Measurements from ENCODE around the gene FA2H.
"Not testable (repeated sequence)": the region's sequence is repeated elsewhere in the genome, so short reads cannot be mapped to it uniquely, and the experiment has no call there.

The FA2H gene

DNA sequence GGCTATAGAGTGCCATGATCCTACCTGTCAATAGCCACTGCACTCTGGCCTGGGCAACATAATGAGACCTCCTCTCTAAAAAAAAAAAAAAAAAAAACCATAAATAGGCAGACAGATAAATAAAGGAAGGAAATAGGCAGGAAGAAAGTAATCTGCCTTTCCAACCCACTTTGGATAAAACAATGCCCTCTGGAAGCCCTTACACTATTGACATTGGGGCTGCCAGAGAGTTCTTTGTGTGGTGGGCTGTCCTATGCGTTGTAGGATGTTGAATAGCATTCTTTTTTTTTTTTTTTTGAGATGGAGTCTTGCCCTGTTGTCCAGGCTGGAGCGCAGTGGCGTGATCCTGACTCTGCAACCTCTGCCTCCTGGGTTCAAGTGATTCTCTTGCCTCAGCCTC, 100.7 kb downstream of the FA2H start:
- TF ChIP-seq, protein P1, sequence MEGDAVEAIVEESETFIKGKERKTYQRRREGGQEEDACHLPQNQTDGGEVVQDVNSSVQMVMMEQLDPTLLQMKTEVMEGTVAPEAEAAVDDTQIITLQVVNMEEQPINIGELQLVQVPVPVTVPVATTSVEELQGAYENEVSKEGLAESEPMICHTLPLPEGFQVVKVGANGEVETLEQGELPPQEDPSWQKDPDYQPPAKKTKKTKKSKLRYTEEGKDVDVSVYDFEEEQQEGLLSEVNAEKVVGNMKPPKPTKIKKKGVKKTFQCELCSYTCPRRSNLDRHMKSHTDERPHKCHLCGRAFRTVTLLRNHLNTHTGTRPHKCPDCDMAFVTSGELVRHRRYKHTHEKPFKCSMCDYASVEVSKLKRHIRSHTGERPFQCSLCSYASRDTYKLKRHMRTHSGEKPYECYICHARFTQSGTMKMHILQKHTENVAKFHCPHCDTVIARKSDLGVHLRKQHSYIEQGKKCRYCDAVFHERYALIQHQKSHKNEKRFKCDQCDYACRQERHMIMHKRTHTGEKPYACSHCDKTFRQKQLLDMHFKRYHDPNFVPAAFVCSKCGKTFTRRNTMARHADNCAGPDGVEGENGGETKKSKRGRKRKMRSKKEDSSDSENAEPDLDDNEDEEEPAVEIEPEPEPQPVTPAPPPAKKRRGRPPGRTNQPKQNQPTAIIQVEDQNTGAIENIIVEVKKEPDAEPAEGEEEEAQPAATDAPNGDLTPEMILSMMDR (IDR thresholded peaks at IDR 0.05; ENCODE audit: extremely low read depth, missing control alignments): no peak

DNA sequence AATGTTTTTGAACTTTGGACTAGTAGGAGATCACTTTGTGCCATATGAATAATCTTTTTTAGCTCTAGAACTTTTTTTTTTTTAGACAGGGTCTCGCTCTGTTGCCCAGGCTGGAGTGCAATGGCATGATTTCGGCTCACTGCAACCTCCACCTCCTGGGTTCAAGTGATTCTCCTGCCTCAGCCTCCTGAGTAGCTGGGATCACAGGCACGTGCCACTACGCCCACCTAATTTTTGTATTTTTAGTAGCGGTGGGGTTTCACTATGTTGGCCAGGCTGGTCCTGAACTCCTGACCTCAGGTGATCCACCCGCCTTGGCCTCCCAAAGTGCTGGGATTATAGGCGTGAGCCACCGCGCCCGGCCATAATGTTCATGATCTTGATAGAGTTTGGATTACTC, 105.7 kb downstream of the FA2H start:
- DNase-seq (ENCODE audit: low spot score): not testable (repeated sequence)

More for the DNA sequence above, 100.7 kb downstream of the FA2H start:
- no peak for DNase-seq (ENCODE audit: low spot score)

DNA sequence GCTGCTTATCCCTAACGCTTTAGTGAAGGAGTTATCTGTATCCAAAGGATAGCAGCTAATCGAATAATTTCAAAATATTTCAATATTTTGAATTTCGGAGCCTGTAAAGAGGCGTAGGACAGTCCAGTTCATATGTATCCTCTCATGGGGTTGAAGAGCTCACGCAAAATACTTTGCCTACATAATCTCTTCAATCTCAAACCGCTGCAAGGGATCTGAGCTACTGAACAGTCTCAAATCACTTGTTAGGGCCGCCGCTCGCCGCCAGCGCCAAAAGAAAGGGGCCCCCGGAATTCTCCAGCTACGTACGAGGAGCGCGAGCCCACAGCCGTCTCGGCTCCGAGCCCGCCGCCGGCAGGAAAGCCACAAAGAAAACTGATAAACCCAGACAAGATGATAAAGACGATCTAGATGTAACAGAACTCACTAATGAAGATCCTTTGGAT, 107.3 kb downstream of the FA2H start:
- TF ChIP-seq, protein P1 (IDR thresholded peaks at IDR 0.05; ENCODE audit: extremely low read depth, missing control alignments): no peak
- peak; percentile 25 for DNase-seq (ENCODE audit: low spot score)

DNA sequence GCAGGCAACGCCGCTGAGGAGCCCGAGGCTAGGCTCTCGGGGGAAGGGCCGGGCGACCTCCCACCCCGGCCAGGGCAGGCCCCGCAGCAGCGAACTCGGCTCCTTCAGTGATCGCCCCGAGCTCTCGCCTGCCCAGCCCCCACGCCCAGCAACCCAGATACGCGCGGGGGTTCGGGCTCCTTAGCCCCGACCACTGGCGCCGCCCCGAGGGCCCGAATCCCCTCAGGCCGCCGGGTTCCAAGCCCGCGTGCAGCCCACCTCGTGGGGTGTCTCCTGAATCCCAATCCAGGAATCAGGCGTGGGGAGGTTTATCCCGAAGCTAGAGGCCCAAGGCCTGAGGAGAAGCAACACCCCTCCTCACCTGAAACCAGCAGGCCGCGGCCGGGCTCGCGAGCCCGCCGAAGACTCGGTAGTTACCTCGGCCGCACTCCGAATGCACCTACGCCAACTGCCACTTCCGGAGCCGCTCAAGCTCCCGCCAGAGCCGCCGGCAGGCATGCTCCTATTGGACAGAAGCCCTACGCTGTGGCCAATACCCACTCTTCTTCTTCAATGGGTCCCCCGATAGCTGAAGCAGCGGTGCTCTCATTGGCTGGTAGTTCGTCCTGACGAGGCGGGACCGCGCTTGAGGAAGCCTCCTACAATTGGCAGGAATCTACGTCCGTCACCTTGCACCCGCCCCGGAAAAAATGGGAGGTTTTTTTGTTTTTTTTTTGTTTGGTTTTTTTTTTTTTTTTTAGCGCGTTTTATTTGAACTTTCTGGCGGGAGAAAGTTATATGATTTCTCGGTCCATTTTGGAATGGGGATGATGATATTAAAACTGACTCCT, 108.0 kb downstream of the FA2H start, which contains the start of gene RFWD3:
RFWD3 (minus strand) TSS at position 453 of the 830 bp plus-strand sequence. CDS start 5,428 bp downstream, outside the sequence.
- TF ChIP-seq, protein P1 (IDR thresholded peaks at IDR 0.05; ENCODE audit: extremely low read depth, missing control alignments): peak; percentile 1
- DNase-seq (ENCODE audit: low spot score): peak; percentile 98

DNA sequence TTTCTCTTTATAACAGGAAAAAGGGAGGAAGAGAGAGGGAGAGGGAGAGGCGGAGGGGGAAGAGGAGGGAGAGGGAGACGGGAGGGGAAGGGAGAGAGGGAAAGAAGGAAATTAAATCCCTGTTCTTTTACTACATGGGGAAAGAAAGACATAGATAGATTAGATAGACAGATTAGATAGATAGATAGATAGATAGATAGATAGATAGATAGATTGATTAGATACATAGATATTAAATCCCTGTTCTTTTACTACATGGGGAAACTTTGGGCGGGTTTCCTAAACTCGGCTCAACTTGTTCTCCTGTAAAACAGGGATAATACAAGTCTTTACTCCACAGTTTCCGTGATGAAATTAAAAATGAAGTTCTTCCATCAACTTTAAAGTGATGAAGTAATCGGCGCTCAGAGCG, 108.6 kb downstream of the FA2H start:
- DNase-seq (ENCODE audit: low spot score): no peak
- TF ChIP-seq, protein P1 (IDR thresholded peaks at IDR 0.05; ENCODE audit: extremely low read depth, missing control alignments): no peak
